HG03575 (cell line): ENCODE results near the gene TEX101.
"Not testable (repeated sequence)": the region's sequence is repeated elsewhere in the genome, so short reads cannot be mapped to it uniquely, and the experiment has no call there.

Experiments
- ATAC-seq: cut with Tn5 transposase; IDR thresholded peaks from one replicate; pipeline ENCODE4 v1.9.1; 2021; ENCODE audit not compliant: unreplicated experiment, insufficient number of reproducible peaks, low FRiP score; ENCODE audit errors: extremely low read depth

The TEX101 gene, protein sequence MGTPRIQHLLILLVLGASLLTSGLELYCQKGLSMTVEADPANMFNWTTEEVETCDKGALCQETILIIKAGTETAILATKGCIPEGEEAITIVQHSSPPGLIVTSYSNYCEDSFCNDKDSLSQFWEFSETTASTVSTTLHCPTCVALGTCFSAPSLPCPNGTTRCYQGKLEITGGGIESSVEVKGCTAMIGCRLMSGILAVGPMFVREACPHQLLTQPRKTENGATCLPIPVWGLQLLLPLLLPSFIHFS

DNA sequence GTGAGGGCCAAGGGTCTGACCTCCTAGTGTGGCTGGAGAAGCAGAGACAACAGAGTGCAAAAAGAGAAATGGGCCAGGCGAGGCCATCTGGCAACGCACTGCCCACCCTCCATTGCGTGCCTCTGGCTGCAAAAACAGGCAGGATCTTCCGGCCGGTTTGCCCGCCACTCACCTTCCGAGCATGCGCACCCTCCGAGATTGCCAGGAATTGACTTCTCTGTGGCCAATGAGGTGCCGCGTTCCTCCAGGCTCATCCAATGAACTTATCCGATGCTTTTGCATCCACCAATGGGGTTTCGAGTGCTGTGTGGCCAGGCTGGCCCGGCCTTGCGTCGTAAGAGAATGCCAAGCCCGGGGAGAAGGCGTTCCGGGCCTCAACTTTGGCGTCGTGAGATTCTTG, at the start of gene TEX101:
TEX101 (plus strand) TSS at position 337 of the 400 bp plus-strand sequence. CDS start 1,030 bp downstream, outside the sequence.
- ATAC-seq, result no peak

DNA sequence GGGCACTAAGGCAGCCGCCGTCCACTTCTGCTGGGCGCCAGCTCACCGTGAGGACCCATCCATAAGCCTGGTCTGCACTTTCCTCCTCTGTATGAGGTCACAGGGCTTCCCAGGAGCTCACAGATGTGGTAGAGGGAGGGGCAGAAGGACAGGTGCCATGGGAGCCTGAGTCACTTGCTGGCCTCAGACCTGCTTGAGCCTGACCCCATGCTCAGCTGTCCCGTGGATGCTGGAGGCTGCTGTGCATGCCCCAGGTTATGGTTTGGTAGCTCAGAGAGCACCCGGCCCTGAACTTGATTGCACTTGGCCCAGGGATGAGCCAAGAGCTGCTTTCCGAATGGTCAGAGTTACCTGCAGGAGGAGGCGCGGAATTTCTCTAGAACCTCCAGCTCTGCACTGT, 49.0 kb upstream of the TEX101 start:
- not testable (repeated sequence) for ATAC-seq

DNA sequence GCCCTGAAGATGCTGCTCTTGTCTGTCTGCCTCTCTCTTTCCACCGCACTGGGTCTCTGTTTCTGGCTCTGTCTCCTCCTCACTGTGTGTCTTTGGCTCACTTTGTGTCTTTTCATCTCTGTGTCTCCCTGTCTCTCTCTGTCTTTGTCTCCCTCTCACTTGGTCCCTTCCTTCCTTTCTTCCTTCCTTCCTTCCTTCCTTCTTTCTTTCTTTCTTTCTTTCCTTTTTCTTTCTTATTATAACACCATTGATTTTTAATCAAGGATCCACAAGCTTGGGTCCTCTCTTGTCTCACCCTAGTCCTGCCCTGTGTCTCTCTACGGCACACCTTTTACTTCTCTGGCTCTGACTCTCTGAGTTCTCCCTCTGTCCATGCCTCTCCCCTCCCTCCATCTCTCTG, 46.9 kb upstream of the TEX101 start:
- ATAC-seq, result no peak

DNA sequence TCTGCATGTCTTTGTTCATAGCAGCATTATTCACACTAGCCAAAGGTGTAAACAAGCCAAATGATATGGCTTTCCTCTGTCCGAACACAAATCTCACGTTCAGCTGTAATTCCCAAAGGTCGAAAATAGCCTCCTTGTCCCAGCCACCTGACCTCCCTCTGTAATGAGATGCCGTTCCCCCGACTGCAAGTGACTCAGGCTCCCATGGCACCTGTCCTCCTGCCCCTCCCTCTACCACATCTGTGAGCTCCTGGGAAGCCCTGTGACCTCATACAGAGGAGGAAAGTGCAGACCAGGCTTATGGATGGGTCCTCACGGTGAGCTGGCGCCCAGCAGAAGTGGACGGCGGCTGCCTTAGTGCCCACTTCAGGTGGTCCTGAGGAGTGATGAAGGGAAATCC, 45.8 kb upstream of the TEX101 start:
- not testable (repeated sequence) for ATAC-seq

DNA sequence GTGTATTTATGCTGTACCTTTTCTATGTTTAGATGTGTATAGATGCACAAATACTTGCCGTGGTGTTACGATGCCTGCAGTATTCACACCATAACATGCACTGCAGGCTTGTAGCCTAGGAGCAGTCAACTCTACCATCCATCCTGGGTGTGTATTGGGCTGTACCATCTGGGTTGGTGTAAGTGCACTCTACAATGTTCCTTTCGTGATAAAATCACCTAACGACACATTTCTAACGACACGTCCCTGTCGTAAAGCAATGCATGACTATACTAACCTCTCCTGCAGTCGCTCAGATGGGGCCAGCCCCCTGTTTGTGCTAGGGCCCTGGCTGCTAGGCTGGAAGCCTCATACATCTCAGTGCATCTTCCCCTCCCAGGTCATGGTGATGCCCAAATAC, 42.8 kb upstream of the TEX101 start:
- no peak for ATAC-seq

DNA sequence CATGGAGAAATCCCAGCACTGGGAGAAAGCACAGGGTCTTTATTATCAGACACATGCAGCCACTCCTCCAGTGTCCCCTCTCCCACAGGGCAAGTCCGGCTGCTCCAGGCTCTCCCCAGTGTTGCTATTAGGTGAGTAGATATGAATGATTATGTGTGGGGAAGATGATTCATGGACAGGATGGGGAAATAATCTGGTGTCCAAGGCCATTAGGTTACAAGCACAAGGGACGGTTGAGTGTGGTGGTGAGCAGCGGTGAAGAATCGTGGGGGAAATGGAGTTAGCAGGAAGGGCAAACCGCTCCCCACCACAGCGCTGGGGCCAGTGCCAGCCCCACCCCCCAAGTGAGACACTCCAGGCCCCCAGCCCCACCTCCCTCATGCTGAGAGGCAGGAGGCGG, 42.2 kb upstream of the TEX101 start:
- no peak for ATAC-seq

DNA sequence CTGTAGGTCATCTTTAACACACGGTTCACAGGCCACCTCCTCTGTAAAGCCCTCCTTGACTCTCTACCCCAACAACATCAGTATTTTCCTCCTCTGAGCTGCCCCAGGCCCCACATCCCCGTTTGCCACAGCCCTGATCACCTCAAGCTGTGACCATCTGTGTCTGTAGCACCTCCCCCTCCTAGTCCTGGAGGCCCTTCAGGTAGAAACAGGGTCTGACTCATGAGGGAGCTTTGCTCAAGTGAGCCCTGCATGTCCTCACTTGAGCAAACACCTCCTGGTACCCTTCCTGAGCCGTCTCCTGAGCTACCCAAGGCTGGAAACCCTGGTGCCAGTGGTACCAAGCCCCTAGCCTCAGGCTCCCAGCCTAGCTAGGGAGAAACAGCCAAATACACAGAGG, 37.1 kb upstream of the TEX101 start:
- ATAC-seq, result not testable (repeated sequence)

DNA sequence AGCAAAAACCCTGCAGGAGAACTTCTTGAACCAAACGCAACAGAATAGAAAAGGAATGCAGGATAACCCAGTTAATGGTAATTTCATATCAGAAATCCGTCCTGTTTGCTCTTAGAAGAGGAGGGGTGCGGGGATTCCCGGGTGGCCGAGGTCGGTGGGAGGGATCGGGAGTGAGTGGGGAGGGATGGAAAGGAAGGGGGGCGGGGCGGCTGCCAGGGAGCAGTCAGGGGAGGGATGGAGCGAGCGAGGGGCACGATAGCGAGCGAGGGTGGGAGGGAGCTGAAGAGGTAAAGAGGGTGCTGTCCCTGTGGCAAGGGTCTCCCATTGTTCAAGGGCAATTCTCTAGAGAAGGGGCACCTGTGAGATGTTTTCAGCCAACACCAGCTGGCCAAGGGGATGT, 34.7 kb upstream of the TEX101 start:
- ATAC-seq, result no peak

DNA sequence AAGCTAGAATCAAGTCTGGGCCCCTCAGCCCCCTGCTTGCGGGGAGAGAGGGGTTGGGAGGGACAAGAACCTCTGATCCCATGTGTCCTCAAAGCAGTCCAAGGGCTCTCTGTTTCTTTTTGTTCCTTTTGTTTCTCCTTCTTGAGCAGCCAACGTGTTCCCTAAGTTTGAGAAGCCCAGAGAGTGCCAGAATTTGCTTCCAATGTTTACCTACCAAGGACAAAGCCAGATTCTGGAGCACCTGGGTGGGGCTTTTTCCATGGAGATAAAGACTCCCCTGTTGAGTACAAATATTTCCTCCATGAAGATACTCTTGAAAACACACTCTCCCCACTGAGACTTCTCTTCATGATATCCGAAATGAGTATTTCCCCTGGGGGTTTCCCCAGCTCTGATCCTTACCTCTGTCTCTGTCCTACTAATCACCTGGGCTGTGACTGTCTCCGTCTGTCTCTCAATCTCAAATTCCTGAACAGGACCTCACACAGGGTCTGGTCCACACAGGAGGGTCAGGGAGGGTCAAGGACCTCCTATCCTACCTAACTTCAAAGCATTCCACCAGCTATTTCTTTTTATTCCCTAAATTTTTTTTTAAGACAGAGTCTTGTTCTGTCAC, 33.8 kb upstream of the TEX101 start:
- ATAC-seq, result no peak

DNA sequence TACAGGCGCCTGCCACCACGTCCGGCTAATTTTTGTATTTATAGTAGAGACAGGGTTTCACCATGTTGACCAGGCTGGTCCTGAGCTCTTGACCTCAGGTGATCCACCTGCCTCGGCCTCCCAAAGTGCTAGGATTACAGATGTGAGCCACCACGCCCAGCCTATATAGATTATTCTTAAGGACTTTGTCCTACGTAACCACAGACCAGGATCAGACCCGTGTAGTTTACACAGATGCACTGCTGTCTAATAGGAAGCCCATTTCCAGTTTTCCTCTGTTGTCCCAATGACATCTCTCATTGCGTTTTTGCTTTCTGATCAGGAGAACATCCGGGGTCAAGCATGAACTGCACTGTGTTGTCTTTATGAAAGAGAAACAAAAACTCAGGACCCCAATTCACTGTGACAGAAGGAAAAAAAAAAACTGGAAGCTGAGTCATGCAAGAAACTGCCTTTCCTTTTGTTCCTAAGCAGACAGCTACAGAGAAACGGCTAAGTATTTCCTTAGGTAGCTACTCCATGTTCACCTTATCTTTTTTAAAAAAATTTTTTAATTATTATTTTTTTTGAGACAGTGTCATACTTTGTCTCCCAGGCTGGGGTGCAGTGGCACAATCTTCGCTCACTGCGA, 32.0 kb upstream of the TEX101 start:
- not testable (repeated sequence) for ATAC-seq

DNA sequence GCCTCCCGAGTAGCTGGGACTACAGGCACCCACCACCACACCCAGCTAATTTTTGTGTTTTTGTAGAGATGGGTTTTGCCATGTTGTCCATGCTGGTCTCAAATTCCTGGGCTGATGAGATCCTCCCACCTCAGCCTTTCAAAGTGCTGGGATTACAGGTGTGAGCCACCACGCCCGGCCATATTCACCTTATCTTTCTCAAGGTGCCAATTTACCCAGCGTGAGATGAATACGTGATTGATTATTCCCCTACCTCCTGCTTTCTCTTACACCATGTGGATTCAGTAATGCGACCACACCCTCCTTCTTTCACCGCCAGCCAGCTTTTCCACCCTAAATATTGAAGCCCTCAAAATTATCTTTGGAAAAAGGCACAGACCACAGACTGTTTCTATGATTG, 31.4 kb upstream of the TEX101 start:
- ATAC-seq, result not testable (repeated sequence)

DNA sequence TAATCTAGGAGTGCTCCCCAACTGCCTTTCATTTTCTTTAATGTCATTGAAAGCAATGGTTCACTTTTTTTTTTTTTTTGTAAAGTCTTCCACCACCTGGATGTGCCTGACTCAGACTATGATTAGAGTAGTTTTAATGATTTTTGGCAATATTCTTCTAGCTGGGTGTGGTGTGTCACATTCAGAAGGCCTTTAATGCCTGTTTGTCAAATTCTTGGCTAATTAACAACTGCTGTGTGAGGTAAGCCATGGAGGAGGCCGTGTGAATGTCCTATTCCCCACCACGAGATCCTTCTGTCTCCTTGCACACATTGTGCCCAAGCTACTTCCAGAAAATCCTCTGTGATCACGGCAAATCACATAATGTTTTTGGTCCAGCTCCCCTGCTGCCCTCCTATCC, 30.9 kb upstream of the TEX101 start:
- not testable (repeated sequence) for ATAC-seq

DNA sequence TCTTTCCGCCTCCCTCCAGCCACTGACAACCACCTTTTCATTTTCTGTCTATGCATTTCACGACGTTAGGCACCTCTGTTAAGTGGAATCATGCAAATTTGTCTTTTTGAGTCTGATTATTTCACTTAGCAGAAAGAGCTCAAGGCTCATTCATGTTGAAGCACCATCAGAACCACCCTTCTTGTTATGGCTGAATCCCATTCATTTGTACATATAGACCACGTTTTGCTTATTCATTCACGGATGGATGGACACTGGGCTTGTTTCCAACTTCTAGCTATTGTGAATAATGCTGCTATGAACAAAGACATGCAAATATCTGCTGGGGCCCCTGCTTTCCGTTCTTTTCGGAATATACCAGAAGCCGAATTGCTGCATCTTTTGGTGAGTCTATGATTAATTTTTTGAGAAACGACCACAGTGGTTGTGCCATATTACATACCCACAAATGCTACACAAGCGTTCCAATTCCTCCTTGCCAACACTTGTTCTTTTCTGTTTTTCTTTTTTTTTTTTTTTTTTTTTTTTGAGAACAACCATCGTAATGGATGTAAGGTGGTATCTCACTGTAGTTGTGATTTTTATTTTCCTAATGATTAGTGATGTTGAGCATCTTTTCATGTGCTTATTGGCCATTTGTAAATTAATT, 23.7 kb upstream of the TEX101 start:
- ATAC-seq, result not testable (repeated sequence)

DNA sequence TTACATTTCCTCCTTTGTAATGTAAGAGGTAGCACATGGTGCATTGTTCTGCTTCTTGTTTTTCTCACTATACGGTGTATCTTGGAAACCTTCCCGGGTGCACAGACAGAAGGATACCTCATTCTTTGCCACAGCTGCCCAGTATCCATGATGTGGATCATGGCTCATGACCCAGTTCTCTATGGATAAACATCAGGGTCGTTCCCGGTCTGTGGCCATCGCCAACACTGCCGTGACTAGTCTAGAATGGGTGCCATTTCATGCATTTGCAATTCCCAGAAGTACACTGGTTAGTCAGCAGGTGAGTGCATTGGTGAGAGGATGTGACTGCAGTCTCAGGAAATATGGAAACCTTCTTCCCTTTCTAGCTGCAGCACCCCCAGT, 23.1 kb upstream of the TEX101 start:
- ATAC-seq, result not testable (repeated sequence)

DNA sequence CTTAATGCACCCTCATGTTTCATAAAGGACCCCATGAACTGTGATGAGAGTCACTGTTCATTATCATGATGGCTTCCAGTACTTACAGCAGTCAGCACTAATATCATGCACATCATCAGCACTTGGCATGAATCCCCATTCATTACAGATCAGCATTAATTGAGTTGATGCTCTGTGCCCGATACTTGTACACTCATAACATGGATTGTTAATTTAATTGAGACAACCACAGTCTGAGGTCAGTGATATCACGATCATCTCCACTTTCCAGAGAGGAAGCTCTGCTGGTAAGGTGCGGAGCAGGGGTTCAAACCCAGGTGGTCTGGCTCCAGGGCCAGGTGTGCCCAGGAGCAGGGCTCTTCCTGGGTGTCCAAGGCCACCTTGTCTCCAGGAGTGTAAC, 21.2 kb upstream of the TEX101 start:
- ATAC-seq, result not testable (repeated sequence)

DNA sequence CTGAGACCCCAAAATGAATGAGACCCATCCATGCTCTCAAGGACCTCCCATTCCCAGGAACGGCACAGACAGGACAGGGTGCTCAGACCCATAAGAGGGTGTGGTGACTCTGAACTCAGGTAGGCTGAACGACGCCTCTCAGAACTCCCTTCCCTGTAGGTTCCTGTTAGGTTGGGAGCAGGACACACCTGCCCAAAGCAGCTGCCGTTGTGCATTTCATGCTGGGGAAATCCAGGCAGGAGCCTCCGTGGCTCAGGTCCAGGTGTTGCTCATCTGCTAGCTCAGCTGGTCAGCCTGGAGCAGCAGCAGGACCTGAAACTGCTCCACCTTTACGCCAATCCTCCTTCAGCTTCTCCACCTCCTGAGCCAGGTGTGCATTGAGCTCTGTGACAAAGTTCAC, 19.1 kb upstream of the TEX101 start:
- no peak for ATAC-seq

DNA sequence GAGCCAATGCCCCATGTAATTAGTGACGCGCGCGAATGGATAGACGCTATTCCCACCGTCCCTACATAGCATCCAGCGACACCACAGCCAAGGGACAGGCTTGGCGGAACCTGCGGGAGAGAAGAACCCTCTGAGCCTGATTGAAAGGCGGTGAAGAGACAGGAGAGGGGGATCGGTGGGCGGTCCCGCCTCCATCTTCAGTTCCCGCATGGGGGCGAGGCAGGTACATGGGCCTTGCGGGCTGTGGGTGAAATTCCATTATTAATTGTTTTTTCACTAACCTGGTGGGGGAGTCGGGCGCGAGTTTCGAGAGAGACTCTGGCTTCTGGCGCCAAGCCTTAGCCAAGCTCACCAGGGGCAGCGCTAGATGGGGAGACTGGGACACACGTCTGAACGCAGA, 8.4 kb upstream of the TEX101 start:
- ATAC-seq, result no peak

DNA sequence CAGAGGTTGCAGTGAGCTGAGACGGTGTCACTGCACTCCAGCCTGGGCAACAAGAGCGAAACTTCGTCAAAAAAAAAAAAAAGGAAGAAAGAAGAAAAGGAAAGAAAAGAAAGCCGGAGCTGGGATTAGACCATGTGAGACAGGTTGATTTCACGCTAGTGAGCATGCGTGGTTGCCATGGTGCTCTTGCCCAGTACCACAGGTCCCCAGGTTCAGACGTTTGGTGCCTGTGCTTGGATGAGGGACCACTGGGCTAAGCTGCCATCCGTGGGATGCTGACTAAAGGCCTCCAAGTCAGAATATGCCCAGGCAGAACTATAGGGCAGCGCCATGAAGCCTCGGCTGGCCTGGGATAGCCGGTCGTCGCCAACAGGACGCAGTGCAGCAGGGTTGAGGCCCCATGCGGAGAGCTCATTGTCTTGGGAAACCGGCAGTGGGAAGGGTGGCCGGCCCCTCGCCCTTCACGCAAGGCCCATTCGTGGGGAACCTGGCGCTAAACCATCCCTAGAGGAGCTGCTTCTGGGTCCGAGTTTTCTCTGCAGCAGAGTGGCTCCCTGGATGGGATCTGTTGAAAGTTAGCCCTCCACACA, 7.2 kb upstream of the TEX101 start:
- no peak for ATAC-seq

DNA sequence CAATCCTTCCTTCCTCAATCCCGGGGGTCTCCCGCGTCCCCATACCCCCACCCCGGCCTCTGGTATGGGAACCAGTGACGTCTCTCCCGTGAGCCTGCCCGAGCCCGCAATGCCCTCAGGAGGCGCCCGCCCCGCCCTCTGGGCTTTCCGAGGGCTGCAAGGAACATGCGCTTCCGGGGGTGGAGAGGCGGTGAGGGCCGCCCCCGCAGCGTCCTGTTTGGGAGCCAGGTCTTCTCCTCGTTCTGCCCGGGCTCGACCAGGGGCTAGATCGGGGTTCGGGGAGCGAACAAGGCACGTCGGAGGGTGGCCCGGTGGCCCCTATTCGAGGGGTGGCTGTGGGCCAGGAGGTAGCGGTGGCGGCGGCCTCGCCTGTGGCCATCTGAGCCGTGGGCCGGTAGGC, 6.6 kb upstream of the TEX101 start:
- ATAC-seq, result no peak

DNA sequence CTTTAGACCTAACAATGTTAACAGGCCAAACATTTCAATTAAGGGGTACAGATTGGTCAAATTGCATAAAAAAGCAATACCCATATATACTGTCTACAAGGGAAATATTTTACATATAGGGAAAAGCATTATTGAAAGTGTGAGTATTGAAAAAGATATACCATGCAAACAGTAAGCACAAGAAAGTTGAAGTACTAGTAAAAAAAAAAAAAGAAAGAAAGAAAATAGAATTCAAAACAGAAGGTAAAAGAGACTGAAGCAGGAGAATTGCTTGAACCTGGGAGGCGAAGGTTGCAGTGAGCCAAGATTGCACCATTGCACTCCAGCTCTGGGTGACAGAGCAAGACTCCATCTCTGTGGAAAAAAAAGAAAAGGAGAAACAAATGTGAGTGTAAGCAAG, 5.3 kb upstream of the TEX101 start:
- ATAC-seq, result no peak
